GM19455 (cell line): Measurements from ENCODE around the gene TFCP2.
"Not testable (repeated sequence)": the region's sequence is repeated elsewhere in the genome, so short reads cannot be mapped to it uniquely, and the experiment has no call there.

Experiments used
- ATAC-seq: cut with Tn5 transposase; IDR thresholded peaks from one replicate; pipeline ENCODE4 v1.9.1; 2021; ENCODE audit not compliant: unreplicated experiment

The TFCP2 gene, protein sequence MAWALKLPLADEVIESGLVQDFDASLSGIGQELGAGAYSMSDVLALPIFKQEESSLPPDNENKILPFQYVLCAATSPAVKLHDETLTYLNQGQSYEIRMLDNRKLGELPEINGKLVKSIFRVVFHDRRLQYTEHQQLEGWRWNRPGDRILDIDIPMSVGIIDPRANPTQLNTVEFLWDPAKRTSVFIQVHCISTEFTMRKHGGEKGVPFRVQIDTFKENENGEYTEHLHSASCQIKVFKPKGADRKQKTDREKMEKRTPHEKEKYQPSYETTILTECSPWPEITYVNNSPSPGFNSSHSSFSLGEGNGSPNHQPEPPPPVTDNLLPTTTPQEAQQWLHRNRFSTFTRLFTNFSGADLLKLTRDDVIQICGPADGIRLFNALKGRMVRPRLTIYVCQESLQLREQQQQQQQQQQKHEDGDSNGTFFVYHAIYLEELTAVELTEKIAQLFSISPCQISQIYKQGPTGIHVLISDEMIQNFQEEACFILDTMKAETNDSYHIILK

DNA sequence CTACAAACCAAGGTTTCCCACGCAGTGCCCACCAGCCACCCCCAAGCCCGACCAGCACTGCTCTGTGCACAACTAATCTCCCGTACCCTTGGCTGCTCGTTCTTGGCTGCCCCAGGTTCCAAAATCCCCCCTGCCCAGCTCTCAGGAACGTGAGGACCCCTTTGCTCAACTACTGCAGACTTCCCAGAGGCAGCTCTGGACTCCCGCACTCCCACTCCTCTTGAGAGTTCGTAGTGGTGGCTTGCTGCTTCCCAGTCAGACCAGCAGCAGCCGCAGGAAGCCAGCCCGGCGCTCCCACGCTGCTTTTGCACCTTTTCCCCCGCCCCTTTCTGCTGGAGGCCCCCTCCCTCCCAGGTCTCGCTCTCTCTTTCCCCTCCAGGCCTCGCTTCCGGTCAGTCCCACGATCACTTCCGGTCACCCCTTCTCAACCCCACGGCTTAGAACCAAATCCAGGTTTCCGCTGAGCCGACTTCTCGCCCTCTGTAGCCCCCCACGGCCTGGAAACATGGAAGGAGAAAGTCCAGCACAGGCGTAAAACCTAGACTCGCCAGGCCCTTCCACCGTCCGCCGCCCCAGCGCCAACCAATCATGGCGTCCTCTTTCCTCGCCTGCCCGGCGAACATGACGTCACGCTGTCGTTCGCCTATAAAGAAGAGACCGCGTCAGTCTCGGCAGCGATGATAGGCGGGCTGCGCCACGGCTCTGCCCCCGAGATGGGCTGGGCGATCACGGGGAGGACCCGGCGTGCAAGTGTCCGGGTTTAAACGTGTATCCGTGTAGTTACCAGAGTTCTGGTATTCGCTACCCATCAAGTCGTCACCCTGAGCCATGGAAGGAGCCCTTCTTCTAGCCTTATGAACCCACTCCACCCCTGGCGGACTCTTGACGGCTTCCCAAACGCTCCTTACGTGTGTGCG, at the start of gene TFCP2:
TFCP2 (minus strand) TSS at position 621 of the 917 bp plus-strand sequence. CDS start 713 bp downstream, outside the sequence.
- peak; percentile 93 for ATAC-seq

DNA sequence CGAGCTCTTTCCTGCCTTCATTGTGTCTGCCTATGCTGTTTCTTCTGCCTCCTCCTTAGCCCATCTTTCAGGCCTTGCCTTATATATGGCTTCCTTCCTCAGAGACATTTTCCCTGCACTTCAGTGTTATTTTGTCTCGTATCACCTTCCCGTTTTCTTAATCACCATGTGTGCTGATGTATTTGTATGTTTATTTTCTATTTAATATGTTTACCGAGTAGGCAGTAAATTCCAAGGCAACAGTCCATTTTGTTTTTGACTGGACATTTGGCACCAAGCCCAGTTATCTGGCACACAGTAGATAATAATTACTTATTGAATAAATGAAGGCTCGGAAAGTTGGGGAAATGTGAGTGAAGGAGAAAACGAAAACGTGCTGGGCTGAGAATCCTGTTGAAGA, 49.5 kb upstream of the TFCP2 start:
- ATAC-seq = no peak

DNA sequence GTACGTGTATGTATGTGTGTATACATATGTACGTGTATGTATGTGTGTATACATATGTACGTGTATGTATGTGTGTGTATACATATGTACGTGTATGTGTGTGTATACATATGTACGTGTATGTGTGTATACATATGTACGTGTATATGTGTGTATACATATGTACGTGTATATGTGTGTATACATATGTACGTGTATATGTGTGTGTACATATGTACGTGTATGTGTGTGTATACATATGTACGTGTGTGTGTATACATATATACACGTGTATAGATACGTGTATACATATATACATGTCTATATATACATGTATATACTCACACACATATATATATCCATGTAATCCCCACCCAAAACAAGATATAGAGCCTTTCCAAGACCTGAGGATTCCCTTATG, 46.9 kb upstream of the TFCP2 start:
- ATAC-seq = not testable (repeated sequence)

DNA sequence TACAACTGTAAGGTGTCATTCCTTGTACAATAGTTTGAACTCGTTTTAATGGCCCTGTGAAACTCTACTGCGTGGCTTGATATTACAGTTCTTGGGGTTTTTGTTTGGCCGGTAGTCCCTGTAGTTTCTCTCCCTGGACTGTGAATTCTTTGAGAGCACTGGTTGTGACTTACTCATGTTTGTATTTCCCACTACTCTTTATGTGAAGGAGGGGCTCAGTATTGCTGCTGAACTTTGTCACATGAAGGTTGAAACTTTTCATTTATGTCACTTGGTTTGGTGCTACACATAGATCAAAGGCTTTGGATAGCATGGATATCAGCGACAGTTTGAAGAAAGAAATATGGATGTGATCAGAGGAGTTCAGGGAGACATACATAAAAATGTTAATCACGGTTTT, 46.4 kb upstream of the TFCP2 start:
- ATAC-seq = no peak

DNA sequence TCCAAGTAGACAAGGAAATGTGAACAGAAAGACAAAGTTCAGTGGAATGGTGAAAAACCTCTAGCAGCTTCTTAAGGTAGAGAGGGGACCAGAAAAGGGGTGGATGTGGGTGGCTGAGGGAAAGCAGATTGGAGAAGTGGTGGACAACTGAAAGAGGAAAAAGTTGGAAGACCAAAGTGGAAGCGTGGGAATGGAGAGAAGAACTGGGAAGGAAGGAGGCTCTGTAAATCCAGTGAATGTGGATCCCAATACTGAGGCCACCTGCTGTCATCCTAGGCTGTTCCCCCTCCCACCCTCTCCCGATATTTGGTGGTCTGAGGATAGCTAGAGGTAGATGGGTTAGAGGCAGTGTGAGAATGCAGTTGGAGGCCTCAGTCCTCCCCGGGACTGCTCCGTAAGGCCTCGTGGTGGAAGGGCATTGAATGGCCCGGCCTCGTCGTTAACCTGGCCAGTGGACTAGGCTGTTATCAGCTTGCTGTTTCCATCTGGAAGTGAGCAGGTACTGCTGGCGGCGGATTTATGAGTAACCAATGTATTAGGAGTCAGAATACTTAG, 45.7 kb upstream of the TFCP2 start:
- no peak for ATAC-seq

DNA sequence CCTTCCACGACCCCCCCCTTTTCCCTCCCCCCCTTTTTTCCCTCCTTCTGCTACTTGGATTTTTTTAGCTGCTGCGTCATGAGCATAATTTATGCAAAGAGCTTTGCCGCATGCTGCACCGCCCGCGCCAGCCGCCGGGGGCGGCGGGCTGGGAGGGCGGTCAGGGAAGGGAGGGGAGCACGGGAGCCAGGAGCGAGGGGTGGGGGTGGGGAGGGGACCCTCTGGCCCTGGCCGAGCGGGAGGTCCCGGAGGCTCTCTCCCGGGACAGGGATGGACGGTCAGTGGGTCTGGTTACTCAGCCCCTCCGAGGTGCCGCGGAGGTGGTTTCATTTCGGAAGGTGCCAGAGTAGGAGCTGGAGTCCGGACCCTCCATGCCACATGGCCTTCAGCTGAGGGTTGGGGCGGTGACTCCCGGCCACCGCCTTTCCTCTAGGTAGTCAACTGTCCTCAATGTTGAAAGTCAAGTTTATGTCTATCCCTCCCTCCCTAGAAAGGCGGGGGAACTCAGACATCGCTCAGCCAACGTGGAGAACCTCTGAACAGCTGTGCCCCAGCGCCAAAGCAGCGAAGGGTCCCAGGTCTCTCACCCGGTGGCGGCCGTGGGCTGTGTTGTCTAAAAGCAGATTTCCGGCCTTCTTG, 45.2 kb upstream of the TFCP2 start, which contains the start of gene POU6F1:
POU6F1 (minus strand) TSS at position 95 of the 639 bp plus-strand sequence. CDS start 11,226 bp downstream, outside the sequence.
- ATAC-seq = peak; percentile 77

DNA sequence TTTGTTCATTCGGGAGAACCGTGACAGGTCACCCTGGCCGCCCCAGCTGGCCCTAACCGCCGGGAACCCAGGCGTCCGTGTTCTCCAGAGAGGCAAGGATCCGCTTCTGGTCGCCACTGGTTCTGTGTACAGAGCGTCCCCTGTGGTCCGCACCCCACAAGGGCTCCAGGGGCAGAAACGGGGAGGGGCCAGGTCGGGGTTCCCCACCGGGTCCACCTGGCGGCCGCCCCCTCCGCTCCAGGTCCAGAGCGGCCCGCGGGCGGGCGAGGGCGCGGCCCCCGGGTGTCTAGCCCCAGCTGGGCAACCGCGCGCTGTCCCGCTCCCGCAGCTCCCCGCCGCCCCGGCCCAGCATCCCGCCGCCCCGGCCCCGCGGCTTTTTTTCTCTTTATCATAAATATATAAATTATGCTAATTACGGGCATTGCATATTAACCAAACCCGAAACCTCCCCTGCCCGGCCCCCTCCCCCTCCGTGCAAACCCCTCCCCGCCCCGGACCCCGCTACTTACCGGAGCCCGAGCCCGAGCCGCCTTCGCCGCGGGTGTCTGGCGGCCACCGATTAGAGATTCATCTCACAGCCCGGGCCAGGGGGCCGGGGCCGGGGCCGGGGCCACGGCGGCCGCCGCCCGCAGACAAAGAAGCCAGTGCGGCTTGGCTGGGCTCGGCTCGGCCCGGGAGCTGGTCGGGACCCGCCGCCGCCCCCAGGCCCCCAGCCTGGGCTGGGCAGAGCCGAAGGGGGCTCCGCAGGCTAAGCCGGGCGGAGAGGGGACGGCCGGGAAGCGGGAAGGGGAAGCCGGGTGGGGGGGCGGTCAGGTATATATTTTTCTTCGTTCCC, 44.4 kb upstream of the TFCP2 start:
- peak; percentile 32 for ATAC-seq

DNA sequence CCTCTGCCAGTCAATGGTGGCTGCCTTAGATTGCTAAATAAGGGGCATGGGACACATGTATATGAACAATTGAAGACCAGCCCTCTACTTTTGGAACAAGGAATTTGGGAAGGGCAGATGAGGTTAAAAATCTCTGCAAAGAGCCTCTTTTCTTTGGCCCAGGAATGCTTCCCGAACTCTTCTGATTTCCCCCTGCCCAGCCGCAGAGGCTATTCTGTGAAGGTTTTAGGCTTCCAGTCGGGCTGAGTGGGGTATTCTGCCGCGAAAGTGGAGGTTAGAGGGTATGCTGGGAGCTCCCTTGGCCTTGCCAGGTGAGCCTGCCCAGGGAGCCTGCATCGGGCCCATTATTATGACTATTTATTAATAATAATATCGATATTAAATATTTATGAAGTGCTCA, 43.7 kb upstream of the TFCP2 start:
- no peak for ATAC-seq

DNA sequence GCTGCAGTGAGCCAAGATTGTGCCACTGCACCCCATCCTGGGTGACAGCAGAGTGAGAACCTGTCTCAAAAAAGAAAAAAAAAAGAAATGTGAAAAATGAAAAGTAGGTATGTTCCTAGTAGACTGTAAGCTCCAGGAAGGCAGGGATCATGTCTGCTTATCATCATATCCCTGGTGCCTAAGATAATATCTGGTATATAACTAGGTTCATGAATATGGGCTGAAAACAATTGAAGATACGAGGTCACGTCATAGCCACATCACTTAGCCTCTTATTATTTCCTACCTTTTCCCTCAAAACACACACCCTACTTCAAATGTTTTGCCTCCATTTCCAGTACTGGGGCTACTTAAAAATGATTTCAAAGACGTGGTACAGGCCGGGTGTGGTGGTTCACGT, 42.0 kb upstream of the TFCP2 start:
- ATAC-seq = no peak

DNA sequence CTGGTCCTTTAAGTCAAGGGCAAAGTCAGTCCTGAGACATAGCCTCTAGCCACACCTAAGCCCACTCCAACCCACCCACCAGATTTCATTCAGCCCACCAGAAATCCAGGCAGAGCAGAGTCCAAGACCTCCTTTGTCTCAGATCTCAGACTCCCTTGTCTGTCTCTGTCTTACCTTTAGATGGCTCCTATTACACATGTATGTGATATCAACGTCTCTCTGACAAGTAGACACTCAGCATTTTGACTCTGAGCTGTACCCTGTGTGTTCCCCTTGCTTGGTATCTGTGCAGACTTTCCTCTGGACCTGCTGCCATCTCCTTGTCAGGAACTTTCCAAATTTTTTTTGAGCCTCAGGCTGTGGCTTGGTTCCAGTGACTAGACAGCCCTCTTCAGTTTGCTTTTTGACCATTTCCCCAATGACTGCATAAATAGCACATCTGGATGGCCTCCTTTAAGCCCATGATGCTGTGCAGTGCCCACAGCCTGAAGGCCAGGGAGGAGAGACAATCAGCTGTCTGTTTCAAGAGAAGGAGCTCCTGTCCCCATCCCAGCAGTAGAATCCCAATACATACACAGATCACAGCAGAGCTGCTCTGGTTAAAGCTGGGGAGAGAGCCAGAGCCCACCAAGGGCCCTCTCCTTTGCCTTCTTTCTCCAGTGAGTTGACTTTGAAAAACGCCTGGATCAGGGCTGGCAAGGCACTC, 37.9 kb upstream of the TFCP2 start:
- ATAC-seq = no peak

DNA sequence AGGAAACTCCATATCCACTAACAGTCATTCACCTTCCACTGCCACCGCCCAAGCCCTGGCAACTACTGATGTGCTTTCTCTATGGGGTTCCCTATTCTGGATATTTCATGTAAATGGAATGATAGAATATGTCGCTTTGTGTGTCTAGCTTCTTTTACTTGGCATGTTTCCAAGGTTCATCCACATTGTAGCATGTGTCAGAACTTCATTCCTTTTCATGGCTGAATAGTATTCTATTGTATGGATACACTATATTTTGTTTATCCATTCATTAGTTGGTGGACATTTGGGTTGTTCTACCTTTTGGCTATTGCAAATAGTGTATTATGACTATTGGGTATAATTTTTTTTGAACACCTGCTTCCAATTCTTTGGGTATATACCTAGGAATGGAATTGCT, 36.3 kb upstream of the TFCP2 start:
- ATAC-seq = no peak

DNA sequence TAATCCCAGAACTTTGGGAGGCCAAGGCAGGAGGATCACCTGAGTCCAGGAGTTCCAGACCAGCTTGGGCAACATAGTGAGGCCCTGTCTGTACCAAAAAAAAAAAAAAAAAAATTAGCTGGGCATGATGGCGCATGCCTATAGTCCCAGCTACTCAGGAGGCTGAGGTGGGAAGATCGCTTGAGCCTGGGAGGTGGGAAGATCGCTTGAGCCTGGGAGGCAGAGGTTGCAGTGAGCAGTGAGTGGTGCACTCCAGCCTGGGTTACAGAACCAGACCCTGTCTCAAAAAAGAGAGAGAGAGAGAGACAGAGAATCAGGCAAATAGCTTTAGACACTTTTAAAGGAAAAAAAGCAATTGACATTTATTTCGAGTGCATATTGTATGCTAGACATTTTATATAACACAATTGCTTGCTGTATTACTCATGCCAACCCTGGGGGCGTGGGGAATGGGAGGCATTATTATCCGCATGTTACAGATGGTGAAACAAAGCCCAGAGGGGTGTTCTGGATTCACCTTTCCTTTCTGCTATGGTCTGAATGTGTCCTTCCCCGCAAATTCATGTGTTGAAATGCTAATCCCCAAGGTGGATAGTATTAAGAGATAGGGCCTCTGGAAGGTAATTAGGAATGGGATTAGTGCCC, 35.2 kb upstream of the TFCP2 start:
- no peak for ATAC-seq

DNA sequence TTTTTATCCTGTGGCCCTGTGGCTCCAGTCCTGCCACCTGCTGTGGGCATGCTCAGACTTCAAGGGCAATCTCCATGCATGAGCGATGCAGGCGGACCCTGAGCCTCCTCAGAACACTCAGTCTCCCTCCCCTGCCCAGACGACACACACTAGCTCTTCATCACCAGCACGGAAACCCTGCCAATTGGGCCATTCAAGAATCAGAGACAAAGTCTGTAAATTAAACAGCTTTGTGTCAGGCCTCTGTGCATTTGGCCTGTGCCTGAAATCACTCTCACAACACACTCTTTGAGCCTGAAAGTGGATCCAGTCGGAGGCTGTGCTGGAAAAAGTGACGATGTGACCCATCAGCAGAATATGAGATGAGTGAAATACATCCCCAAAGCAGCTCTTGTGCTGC, 32.4 kb upstream of the TFCP2 start:
- no peak for ATAC-seq

DNA sequence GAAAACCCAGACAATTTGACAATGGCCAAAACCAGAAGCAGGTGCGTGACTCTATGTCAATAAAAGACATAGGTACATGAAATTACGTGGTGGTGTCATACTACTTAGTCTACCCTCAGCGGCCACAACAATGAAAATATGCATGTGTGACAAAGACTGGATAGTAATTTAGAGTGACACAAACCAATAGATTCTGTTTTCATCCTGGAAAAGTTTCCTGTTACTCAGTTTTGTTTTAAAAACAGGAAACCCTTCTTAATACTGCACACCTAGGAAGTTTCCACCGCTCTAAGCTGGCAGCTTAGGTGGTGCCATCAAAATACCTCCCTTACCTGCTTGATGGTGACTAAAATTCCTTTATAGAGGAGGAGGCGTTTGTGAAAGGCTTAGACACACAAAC, 29.8 kb upstream of the TFCP2 start:
- ATAC-seq = no peak

DNA sequence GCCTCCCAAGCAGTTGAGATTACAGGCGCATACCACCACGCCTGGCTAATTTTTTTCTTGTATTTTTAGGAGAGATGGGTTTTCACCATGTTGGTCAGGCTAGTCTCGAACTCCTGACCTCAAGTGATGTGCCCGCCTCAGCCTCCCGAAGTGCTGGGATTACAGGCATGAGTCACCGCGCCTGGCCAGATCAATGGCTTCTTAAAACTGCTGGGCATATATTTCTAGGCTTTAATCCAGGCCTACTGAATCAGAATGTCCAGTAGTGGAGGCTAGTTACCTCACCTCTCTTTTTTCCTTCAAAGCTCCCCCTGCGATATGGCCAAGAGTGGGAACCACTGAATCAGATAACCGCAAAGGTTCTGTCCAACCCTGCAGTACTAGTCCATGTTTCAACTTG, 27.9 kb upstream of the TFCP2 start:
- ATAC-seq = no peak

DNA sequence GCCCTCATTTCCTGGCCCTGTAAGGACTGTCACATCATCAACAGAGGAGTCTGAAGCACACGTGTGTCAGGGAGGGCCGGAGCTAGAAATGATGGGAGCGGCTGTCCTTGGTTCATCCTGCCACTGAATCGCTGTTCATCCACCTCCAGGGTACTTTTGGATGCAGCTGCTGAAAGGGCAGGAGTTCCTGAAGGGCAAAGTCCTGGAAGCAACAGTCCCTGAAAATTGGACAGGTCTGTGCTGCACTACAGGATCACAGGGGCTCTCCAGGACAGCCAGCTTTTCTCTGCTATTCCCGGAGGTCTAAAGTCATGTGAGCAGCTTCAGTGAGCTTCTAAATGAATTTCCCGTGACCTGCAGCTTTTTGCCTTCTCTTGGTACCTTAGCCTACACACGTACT, 27.2 kb upstream of the TFCP2 start:
- ATAC-seq = no peak

DNA sequence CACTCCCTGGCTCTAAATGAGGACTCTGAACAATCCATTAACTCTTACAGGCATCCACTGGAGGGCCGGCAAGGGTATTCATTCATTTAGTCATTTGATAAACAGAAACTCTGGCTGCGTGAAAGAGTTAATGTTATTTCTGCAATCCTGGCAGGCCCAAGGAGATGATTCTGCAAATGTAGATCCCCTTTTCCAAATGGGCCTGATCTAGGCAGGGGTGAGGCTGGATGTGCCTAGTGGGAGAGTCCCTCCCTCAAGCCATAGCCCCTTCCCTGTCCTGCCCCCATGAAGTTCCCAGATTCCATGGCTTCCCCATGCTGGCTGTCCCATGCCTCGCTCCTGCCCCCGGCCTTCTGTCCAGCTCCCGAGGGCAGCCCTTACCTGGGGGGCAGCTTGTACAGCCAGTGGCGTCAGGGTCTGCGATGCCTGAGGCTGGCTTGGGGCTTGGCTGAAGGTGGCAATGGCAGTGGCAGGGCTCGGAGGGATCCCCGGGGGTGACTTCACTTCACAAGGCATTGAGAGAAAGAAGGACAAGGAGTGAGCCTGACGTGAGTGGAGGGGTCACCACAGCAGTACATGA, 26.5 kb upstream of the TFCP2 start:
- no peak for ATAC-seq

DNA sequence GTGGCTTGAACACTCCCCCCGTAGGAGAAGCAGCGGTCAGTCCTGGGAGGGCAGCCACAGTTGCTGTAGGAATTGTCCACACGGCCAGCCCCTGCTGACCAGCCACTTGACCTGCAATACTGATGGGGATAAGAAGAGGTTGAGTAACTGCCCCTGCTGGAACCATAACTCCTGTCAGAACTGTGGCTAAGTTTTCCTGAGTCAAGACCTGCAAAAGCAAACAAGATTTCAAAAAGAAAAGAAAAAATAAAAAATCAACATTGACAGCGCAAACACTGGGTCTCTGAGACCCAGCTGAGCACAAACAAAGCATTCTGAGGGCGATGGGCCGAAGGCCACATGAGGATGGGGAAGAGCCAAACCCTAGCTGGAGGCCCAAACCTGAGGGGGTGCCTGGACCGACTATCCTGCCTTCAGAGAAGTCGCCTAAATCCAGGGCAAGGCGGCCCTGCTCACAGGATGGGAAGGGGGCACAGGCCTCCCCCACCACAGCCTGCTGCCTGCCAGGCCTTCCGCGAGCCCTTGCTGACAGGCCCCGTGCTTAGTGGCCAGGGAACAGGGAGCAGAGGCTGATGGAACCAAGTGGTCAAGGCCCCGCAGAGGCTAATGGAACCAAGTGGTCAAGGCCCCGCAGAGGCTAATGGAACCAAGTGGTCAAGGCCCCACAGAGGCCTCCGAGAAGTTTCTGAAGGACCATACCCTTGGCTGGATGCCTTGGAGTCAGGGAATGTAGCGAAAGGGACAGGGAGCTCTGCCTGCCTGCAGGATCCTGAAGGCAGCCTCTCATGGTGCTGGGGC, 25.8 kb upstream of the TFCP2 start:
- ATAC-seq = no peak
